ENCODE measurements around the gene TSHZ2.

DNA sequence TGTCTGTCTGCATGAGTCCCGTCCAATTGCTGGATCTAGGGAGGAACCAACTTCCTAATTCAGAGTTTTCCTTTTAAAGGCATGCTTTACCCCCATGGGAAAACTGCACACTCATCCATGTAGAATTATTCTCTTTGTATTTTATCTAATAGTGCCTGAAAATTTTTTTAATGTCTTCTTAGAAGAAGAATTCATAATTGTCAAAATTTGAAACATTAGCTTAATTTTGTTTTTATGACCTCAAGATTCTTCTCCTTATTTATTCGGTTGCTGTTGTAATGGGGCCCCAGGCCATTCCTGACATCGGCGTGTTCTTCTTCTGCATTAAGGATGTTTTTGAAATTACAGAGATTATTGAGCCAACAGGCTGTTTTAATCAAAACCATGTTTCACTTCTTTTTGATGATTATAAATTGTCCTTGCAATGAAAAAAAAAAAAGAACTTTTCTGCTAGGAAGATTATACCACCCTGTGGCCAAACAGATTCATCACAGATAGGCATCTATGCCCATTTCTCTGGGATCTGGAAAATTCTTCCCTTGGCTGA is 521.2 kb downstream of the TSHZ2 start:
- TF ChIP-seq, protein P1, sequence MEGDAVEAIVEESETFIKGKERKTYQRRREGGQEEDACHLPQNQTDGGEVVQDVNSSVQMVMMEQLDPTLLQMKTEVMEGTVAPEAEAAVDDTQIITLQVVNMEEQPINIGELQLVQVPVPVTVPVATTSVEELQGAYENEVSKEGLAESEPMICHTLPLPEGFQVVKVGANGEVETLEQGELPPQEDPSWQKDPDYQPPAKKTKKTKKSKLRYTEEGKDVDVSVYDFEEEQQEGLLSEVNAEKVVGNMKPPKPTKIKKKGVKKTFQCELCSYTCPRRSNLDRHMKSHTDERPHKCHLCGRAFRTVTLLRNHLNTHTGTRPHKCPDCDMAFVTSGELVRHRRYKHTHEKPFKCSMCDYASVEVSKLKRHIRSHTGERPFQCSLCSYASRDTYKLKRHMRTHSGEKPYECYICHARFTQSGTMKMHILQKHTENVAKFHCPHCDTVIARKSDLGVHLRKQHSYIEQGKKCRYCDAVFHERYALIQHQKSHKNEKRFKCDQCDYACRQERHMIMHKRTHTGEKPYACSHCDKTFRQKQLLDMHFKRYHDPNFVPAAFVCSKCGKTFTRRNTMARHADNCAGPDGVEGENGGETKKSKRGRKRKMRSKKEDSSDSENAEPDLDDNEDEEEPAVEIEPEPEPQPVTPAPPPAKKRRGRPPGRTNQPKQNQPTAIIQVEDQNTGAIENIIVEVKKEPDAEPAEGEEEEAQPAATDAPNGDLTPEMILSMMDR (conservative IDR thresholded peaks at IDR 0.05 in 1 of 2, IDR thresholded peaks at IDR 0.05 in 1 of 2; ENCODE audit: extremely low read depth in 1 of 2, insufficient read depth in 1 of 2, low read depth in 1 of 2, low read length in 2 of 2), result peak in 1 of 2 donors; percentile 14
- no peak for TF ChIP-seq EZH2 (IDR thresholded peaks at IDR 0.05; ENCODE audit: borderline replicate concordance, low read length)
